ENCODE measurements around the gene TFEB.

DNA sequence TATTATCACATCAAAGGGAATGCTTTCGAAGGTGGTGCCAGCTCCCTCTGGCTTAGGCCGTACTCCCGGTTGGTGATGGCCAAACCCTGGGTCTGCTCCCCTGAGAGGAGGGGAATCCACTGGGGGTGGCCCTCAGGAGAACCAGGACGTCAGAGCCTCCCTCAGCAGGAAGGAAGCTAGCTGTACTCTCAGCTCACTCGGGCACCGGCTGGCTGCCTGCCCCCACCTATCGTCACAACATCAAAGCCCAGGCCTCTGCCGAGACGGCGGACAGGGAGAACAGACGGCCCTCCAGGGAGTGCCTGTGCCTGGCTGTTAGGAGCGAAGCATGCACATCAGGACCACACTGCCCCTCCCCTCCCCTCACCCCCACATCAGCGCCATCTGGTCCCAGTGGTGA lies 20.9 kb upstream of the TFEB start:
- TF ChIP-seq TAF1 (IDR thresholded peaks at IDR 0.05; ENCODE audit: low read depth, low read length) (no peak), POLR2A (IDR thresholded peaks at IDR 0.05; ENCODE audit: low read depth, low read length) (no peak)
